ENCODE data around the gene CPXM2. TPM values are rescaled to one million over a fixed set of nuclear protein-coding genes. Genes with fewer than 3 reads are reported as not detected.

CPXM2 gene
- total RNA-seq, 1 experiment from 2014 or later = not detected

- intact Hi-C loops (cut with micrococcal nuclease; ENCODE audit: unreplicated experiment) = no loop called here
- no TSS peak for BruUV-seq (replicated peaks)
- Histone ChIP-seq H3K4me3 (ENCODE audit: low read depth, low read length) (no peak overlapping the region), H3K36me3 (ENCODE audit: control insufficient read depth, insufficient read depth, low read length) (no peaks in the 10 kb centered on the region), H3K9me3 (no peaks in the 10 kb centered on the region), H3K4me1 (no peaks in the 10 kb centered on the region), H3K27me3 (replicated peaks; ENCODE audit: control insufficient read depth, insufficient read depth, low read length) (no peaks in the 10 kb centered on the region)
- H3K27me3 Mint-ChIP-seq (ENCODE audit: insufficient read depth, unreplicated experiment) = peaks cover 4% of the 10 kb centered on the region
- no peak for TF ChIP-seq CTCF (IDR thresholded peaks at IDR 0.05; ENCODE audit: insufficient read depth in 1 of 2, low read depth in 1 of 2, low read length in 1 of 2, severe bottlenecking in 1 of 2, unreplicated experiment in 1 of 2)
- no peaks in the 10 kb centered on the region for H3K9me3 Mint-ChIP-seq (ENCODE audit: unreplicated experiment)
- H3K4me1 Mint-ChIP-seq (ENCODE audit: low read depth, unreplicated experiment) = no peaks in the 10 kb centered on the region
- POLR2A ChIA-PET = no interaction called here
- H3K4me3 Mint-ChIP-seq (ENCODE audit: unreplicated experiment) = no peak overlapping the region
- no peak overlapping the region for H3K27ac Mint-ChIP-seq (ENCODE audit: unreplicated experiment)
- CTCF ChIA-PET = no interaction called here
- DNase-seq = no peak
- no peaks in the 10 kb centered on the region for H3K36me3 Mint-ChIP-seq (ENCODE audit: insufficient read depth, unreplicated experiment)
These were observed 857 bp downstream of the CPXM2 start for GRCh38 chr10:123890756-123891143.

DNA sequence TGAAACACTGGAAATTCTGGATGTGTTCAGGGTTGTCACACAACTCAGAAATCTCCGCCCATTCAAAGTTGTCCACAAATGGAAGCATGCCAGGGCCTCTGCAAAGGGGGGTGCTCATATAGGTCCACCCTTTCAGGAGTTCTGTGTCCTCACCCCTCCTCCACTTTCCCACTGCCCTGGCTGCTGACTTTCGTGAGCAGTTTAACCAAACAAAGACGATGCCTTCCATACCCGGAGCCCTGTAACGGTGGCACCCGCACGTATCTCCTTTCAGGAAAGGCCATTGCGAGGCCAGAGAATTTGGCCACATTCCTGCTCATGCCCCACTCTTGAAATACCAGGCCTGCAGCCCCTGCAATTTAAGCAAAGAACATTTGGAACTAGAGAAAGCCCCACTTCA lies 1.4 kb downstream of the CPXM2 start:
- no peak for TF ChIP-seq CTCF (IDR thresholded peaks at IDR 0.05; ENCODE audit: insufficient read depth in 1 of 2, low read depth in 1 of 2, low read length in 1 of 2, severe bottlenecking in 1 of 2, unreplicated experiment in 1 of 2)
- no peaks in the 10 kb centered on the region for H3K9me3 ChIP-seq
- Mint-ChIP-seq H3K4me1 (ENCODE audit: low read depth, unreplicated experiment) (no peaks in the 10 kb centered on the region), H3K27ac (ENCODE audit: unreplicated experiment) (no peak overlapping the region), H3K9me3 (ENCODE audit: unreplicated experiment) (no peaks in the 10 kb centered on the region), H3K36me3 (ENCODE audit: insufficient read depth, unreplicated experiment) (no peaks in the 10 kb centered on the region), H3K27me3 (ENCODE audit: insufficient read depth, unreplicated experiment) (peaks cover 4% of the 10 kb centered on the region), H3K4me3 (ENCODE audit: unreplicated experiment) (no peak overlapping the region)
- no peak for DNase-seq
- ChIA-PET CTCF (no interaction called here), POLR2A (no interaction called here)
- BruUV-seq (replicated peaks) = no TSS peak
- H3K4me3 ChIP-seq (ENCODE audit: low read depth, low read length) = no peak overlapping the region
- H3K4me1 ChIP-seq = no peaks in the 10 kb centered on the region
- intact Hi-C loops (cut with micrococcal nuclease; ENCODE audit: unreplicated experiment) = no loop called here
- no peaks in the 10 kb centered on the region for H3K36me3 ChIP-seq (ENCODE audit: control insufficient read depth, insufficient read depth, low read length)
- H3K27me3 ChIP-seq (replicated peaks; ENCODE audit: control insufficient read depth, insufficient read depth, low read length) = no peaks in the 10 kb centered on the region

DNA sequence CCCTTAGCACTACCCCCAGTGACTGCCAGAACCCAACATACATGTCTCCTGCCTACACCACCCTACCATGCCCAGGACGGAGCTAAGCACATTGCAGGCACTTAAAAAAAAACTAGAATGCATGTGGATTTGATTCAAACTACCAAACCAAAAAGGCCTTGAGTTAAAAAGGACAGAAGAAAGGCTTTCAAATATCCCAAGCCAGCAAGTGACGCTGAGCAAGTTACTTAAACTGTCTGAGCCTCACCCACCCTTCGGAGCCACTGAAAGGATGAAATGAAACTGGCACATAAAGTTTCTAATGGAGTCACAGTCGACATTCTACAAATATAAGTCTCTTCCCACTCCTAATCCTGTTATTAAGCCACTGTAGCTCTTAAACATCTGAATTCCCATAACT lies 1.8 kb downstream of the CPXM2 start:
- no TSS peak for BruUV-seq (replicated peaks)
- Histone ChIP-seq H3K9me3 (no peaks in the 10 kb centered on the region), H3K27me3 (replicated peaks; ENCODE audit: control insufficient read depth, insufficient read depth, low read length) (no peaks in the 10 kb centered on the region), H3K4me3 (ENCODE audit: low read depth, low read length) (no peak overlapping the region), H3K36me3 (ENCODE audit: control insufficient read depth, insufficient read depth, low read length) (no peaks in the 10 kb centered on the region), H3K4me1 (no peaks in the 10 kb centered on the region)
- TF ChIP-seq CTCF (IDR thresholded peaks at IDR 0.05; ENCODE audit: insufficient read depth in 1 of 2, low read depth in 1 of 2, low read length in 1 of 2, severe bottlenecking in 1 of 2, unreplicated experiment in 1 of 2) = no peak
- Mint-ChIP-seq H3K27me3 (ENCODE audit: insufficient read depth, unreplicated experiment) (peaks cover 3% of the 10 kb centered on the region), H3K27ac (ENCODE audit: unreplicated experiment) (no peak overlapping the region), H3K36me3 (ENCODE audit: insufficient read depth, unreplicated experiment) (no peaks in the 10 kb centered on the region), H3K9me3 (ENCODE audit: unreplicated experiment) (no peaks in the 10 kb centered on the region), H3K4me3 (ENCODE audit: unreplicated experiment) (no peak overlapping the region), H3K4me1 (ENCODE audit: low read depth, unreplicated experiment) (no peaks in the 10 kb centered on the region)
- POLR2A ChIA-PET = no interaction called here
- DNase-seq = no peak
- CTCF ChIA-PET = no interaction called here
- intact Hi-C loops (cut with micrococcal nuclease; ENCODE audit: unreplicated experiment) = no loop called here

Data from Caco-2 (cell line).